ENCODE data around the gene HSPA4.

HSPA4 gene

DNA sequence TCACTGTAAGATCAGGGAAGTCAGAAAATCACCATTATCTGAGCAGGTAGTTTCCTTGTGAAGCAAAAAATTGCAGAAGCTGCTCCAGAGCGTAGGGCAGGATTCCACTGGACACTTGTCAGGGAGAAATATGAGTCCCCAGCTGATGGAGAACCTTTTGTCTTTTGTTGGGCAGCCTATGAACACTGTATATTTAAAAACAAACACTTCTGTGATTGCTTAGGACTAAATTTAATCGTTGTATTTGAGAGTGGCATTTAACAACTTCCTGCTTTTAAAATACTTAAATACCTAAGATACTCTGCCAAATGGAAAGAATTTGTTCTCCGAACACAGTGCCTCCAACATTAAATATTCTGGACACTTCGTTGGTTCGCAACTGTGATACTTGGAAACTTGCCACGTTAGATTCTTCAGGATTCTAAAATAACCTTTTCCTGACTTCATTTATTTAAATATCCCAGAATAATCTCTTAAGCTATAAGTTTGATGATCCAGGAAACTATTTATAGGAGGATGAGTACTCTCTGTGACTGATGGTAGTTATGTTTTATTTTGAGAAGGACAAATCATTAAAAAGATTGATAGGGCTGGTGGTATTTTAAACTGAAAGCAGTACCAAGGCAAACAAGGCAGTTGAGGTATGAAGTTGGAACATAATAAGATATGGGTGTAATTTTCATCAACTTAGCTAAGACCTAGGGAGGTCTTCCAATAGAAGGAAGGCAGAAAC lies 2.7 kb upstream of the HSPA4 start:
- TF ChIP-seq ZBTB7A (IDR thresholded peaks at IDR 0.05; ENCODE audit: low read depth) = no peak
- no peak for TF ChIP-seq EP300 (IDR thresholded peaks at IDR 0.05; ENCODE audit: borderline replicate concordance)
- TF ChIP-seq TEAD4 (IDR thresholded peaks at IDR 0.05) = no peak
- no peak for TF ChIP-seq FOXM1 (IDR thresholded peaks at IDR 0.05; ENCODE audit: borderline replicate concordance, low read depth)
- TF ChIP-seq CEBPB (IDR thresholded peaks at IDR 0.05) = no peak
- TF ChIP-seq TCF12 (IDR thresholded peaks at IDR 0.05; ENCODE audit: low read depth) = no peak

DNA sequence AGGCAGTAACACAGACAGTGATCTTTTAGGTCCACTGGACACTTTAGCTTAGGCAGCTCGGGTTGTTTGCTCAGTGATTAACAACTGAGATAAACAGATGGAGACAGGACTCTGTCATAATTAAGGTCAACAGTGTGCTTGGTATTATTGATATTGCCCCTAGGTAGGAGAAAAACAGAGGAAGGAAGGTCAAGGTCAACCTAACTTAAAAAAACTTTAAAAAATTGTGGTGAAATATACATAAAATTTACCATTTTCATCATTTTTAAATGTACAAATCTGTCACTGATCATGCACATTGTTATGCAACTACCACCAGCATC lies 2.1 kb upstream of the HSPA4 start:
- TF ChIP-seq EGR1 (IDR thresholded peaks at IDR 0.05) (no peak), CEBPB (IDR thresholded peaks at IDR 0.05) (no peak), NFIC (IDR thresholded peaks at IDR 0.05) (no peak)
- TF ChIP-seq, protein P1, sequence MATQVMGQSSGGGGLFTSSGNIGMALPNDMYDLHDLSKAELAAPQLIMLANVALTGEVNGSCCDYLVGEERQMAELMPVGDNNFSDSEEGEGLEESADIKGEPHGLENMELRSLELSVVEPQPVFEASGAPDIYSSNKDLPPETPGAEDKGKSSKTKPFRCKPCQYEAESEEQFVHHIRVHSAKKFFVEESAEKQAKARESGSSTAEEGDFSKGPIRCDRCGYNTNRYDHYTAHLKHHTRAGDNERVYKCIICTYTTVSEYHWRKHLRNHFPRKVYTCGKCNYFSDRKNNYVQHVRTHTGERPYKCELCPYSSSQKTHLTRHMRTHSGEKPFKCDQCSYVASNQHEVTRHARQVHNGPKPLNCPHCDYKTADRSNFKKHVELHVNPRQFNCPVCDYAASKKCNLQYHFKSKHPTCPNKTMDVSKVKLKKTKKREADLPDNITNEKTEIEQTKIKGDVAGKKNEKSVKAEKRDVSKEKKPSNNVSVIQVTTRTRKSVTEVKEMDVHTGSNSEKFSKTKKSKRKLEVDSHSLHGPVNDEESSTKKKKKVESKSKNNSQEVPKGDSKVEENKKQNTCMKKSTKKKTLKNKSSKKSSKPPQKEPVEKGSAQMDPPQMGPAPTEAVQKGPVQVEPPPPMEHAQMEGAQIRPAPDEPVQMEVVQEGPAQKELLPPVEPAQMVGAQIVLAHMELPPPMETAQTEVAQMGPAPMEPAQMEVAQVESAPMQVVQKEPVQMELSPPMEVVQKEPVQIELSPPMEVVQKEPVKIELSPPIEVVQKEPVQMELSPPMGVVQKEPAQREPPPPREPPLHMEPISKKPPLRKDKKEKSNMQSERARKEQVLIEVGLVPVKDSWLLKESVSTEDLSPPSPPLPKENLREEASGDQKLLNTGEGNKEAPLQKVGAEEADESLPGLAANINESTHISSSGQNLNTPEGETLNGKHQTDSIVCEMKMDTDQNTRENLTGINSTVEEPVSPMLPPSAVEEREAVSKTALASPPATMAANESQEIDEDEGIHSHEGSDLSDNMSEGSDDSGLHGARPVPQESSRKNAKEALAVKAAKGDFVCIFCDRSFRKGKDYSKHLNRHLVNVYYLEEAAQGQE (IDR thresholded peaks at IDR 0.05; ENCODE audit: low read depth) = no peak

DNA sequence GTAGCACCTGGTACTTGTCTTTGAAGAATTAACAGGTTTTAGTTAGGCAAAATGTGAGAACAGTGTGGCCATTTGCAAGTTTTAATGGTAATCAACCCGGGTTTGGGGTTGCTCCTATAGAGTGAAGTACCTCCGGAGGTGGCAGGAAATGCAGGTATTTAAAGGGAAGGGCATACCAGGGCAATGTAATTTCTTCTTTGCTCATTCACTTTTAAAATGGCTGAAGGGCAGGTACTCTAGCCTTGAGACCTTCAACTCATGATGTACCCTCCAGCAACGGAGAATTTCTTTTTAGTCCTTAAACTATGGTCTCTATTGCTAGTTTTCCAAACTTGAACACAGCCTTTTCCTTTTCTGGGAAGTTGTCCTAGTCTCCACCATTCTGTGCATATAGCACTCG lies 1.3 kb upstream of the HSPA4 start:
- TF ChIP-seq, protein P2, sequence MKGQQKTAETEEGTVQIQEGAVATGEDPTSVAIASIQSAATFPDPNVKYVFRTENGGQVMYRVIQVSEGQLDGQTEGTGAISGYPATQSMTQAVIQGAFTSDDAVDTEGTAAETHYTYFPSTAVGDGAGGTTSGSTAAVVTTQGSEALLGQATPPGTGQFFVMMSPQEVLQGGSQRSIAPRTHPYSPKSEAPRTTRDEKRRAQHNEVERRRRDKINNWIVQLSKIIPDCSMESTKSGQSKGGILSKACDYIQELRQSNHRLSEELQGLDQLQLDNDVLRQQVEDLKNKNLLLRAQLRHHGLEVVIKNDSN (IDR thresholded peaks at IDR 0.05) = no peak
- TF ChIP-seq RAD21 (IDR thresholded peaks at IDR 0.05; ENCODE audit: low read depth) (no peak), NFIC (IDR thresholded peaks at IDR 0.05) (no peak), TAF1 (IDR thresholded peaks at IDR 0.05; ENCODE audit: low read depth) (no peak), YY1 (IDR thresholded peaks at IDR 0.05; ENCODE audit: low read depth) (no peak), CREB1 (IDR thresholded peaks at IDR 0.05; ENCODE audit: low read depth) (no peak), TEAD4 (IDR thresholded peaks at IDR 0.05) (no peak), EP300 (IDR thresholded peaks at IDR 0.05; ENCODE audit: borderline replicate concordance) (no peak), FOXM1 (IDR thresholded peaks at IDR 0.05; ENCODE audit: borderline replicate concordance, low read depth) (no peak), EGR1 (IDR thresholded peaks at IDR 0.05) (no peak), ZBTB7A (IDR thresholded peaks at IDR 0.05; ENCODE audit: low read depth) (no peak), TCF12 (IDR thresholded peaks at IDR 0.05; ENCODE audit: low read depth) (no peak), CEBPB (IDR thresholded peaks at IDR 0.05) (no peak)
- TF ChIP-seq, protein P1 (IDR thresholded peaks at IDR 0.05; ENCODE audit: low read depth) = no peak
- TF ChIP-seq, protein P3, sequence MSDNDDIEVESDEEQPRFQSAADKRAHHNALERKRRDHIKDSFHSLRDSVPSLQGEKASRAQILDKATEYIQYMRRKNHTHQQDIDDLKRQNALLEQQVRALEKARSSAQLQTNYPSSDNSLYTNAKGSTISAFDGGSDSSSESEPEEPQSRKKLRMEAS (IDR thresholded peaks at IDR 0.05) = no peak

DNA sequence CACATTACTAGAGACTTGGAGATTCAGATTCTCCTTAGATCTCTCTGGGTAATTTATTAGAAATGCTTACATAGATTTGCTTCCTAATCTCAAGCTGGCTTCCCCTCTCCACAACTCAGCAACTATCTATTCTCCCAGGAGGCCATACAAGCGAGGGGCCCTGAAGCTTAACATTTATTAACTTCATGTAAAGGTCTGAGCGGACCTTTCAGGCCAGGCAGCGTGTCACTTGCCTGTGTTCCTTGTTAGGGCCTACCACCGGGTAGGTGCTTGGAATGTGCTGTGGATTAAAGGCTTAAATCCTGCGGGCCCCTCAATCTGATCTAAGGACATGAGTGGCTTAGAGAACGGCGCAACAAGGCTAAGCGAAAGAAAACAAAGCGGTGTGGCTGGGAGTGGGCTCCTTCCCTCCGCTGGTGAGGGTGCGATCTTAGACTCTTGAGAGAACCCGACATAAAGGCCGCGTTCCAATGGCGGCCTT lies 712 bp upstream of the HSPA4 start:
- no peak for TF ChIP-seq EP300 (IDR thresholded peaks at IDR 0.05; ENCODE audit: borderline replicate concordance)
- TF ChIP-seq NFIC (IDR thresholded peaks at IDR 0.05) = no peak
- no peak for TF ChIP-seq CEBPB (IDR thresholded peaks at IDR 0.05)
- TF ChIP-seq, protein P2 (IDR thresholded peaks at IDR 0.05) = no peak
- TF ChIP-seq, protein P3 (IDR thresholded peaks at IDR 0.05) = no peak
- TF ChIP-seq CREB1 (IDR thresholded peaks at IDR 0.05; ENCODE audit: low read depth) = no peak
- TF ChIP-seq, protein P1 (IDR thresholded peaks at IDR 0.05; ENCODE audit: low read depth) = no peak
- TF ChIP-seq RAD21 (IDR thresholded peaks at IDR 0.05; ENCODE audit: low read depth) = no peak
- no peak for TF ChIP-seq YY1 (IDR thresholded peaks at IDR 0.05; ENCODE audit: low read depth)
- no peak for TF ChIP-seq FOXM1 (IDR thresholded peaks at IDR 0.05; ENCODE audit: borderline replicate concordance, low read depth)
